CD14-positive monocyte (primary cell): ENCODE measurements around the gene MYO1D. TPM values are rescaled to one million over a fixed set of nuclear protein-coding genes. Genes with fewer than 3 reads are reported as not detected.

Experiments
- DNase-seq, 3 donors: peaks; one replicate each; pipeline ENCODE4 v3.0.0-alpha.2; 2011 to 2022
- H2AFZ ChIP-seq: 2 replicates; pipeline ENCODE4 v1.6.0; 2012; ENCODE audit warnings: mild to moderate bottlenecking, low read depth, low read length, inconsistent platforms; ENCODE audit not compliant: insufficient read depth, poor library complexity, severe bottlenecking
- H3K27ac ChIP-seq, 2 donors: 1 replicate in 1 of 2; 2 replicates in 1 of 2; pipeline ENCODE4 v1.5.1; 2012 to 2013; ENCODE audit warnings: low read length in 2 of 2, control low read depth in 1 of 2, inconsistent platforms in 1 of 2, low read depth in 1 of 2, mild to moderate bottlenecking in 1 of 2
- H3K27me3 ChIP-seq, 2 donors: one replicate each; pipeline versions ENCODE4 v1.6.0 to v1.6.1; 2011 to 2013; ENCODE audit warnings: low read length in 2 of 2; ENCODE audit not compliant: control insufficient read depth in 2 of 2, insufficient read depth in 2 of 2
- H3K36me3 ChIP-seq, 2 donors: replicated peaks in 1 of 2; 1 replicate in 1 of 2; 2 replicates in 1 of 2; pipeline versions ENCODE4 v1.5.1 to v1.6.1; 2012 to 2013; ENCODE audit warnings: low read length in 2 of 2, control low read depth in 1 of 2, inconsistent platforms in 1 of 2, mild to moderate bottlenecking in 1 of 2; ENCODE audit not compliant: insufficient read depth in 2 of 2, control insufficient read depth in 1 of 2
- H3K4me1 ChIP-seq, 2 donors: 1 replicate in 1 of 2; 2 replicates in 1 of 2; pipeline versions ENCODE4 v1.5.1 to v1.6.1; 2012 to 2013; ENCODE audit warnings: low read length in 2 of 2, control low read depth in 1 of 2, inconsistent platforms in 1 of 2, mild to moderate bottlenecking in 1 of 2, moderate library complexity in 1 of 2; ENCODE audit not compliant: insufficient read depth in 2 of 2, control insufficient read depth in 1 of 2
- H3K4me2 ChIP-seq: replicated peaks from 2 replicates; pipeline ENCODE3; 2012; ENCODE audit warnings: low read length, moderate library complexity, mild to moderate bottlenecking; ENCODE audit not compliant: poor library complexity, severe bottlenecking; ENCODE audit errors: extremely low read depth
- H3K4me3 ChIP-seq, 3 experiments: fragments of 200-600 bp in 1 of 3; sonication (generic) in 1 of 3; replicated peaks in 1 of 3; 1 replicate in 2 of 3; 2 replicates in 1 of 3; pipeline ENCODE4 v1.5.1; 2011 to 2013; ENCODE audit warnings: low read length in 3 of 3, mild to moderate bottlenecking in 3 of 3, control low read depth in 2 of 3, low read depth in 2 of 3, inconsistent platforms in 1 of 3, moderate library complexity in 1 of 3
- H3K79me2 ChIP-seq: 2 replicates; pipeline ENCODE4 v1.6.0; 2012; ENCODE audit warnings: mild to moderate bottlenecking, control low read depth, inconsistent platforms, low read length, moderate library complexity; ENCODE audit not compliant: insufficient read depth
- H3K9ac ChIP-seq: 2 replicates; pipeline ENCODE4 v1.6.0; 2017; ENCODE audit warnings: low read length, mild to moderate bottlenecking; ENCODE audit not compliant: insufficient read depth, poor library complexity, severe bottlenecking
- H3K9me3 ChIP-seq, 2 donors: replicated peaks in 1 of 2; 1 replicate in 1 of 2; 2 replicates in 1 of 2; pipeline versions ENCODE4 v1.5.1 to v1.6.1; 2012 to 2013; ENCODE audit warnings: low read length in 2 of 2, control low read depth in 1 of 2; ENCODE audit not compliant: control insufficient read depth in 1 of 2, insufficient read depth in 1 of 2
- H4K20me1 ChIP-seq: 2 replicates; pipeline ENCODE4 v1.6.0; 2012; ENCODE audit warnings: mild to moderate bottlenecking, low read length, control low read depth, moderate library complexity; ENCODE audit not compliant: insufficient read depth
- H3K27ac Mint-ChIP-seq, 7 donors: one replicate each; pipeline ENCODE4 v1.8.0; 2020; ENCODE audit warnings: mild to moderate bottlenecking in 7 of 7, mixed read lengths in 7 of 7, moderate library complexity in 6 of 7, inconsistent platforms in 2 of 7
- H3K27me3 Mint-ChIP-seq, 3 donors: one replicate each; pipeline ENCODE4 v1.8.0; 2021 to 2022; ENCODE audit warnings: low read depth in 3 of 3, mild to moderate bottlenecking in 3 of 3, mixed read lengths in 3 of 3, moderate library complexity in 3 of 3, inconsistent platforms in 1 of 3
- H3K36me3 Mint-ChIP-seq, 2 donors: one replicate each; pipeline ENCODE4 v1.8.0; 2020; ENCODE audit warnings: mixed read lengths in 2 of 2, inconsistent platforms in 1 of 2, mild to moderate bottlenecking in 1 of 2
- H3K4me1 Mint-ChIP-seq: one replicate; pipeline ENCODE4 v1.8.0; 2020; ENCODE audit warnings: mild to moderate bottlenecking, mixed read lengths
- H3K4me3 Mint-ChIP-seq, 2 donors: one replicate each; pipeline ENCODE4 v1.8.0; 2020; ENCODE audit warnings: mild to moderate bottlenecking in 2 of 2, mixed read lengths in 2 of 2, moderate library complexity in 1 of 2
- H3K9me3 Mint-ChIP-seq, 7 donors: one replicate each; pipeline ENCODE4 v1.8.0; 2020 to 2022; ENCODE audit warnings: mixed read lengths in 7 of 7, mild to moderate bottlenecking in 6 of 7, moderate library complexity in 6 of 7, inconsistent platforms in 2 of 7
- WGBS: methylation state at CpG from one replicate; pipeline ENCODE4 v1.1.5; 2013; ENCODE audit warnings: missing lambda C conversion rate; ENCODE audit not compliant: insufficient coverage; 5-methylcytosine and 5-hydroxymethylcytosine counted together
- intact Hi-C, 2 donors: fragments of 100-400 bp; cut with micrococcal nuclease; formaldehyde crosslinking; loops; one replicate each; pipeline versions ENCODE4 v1.15.0 to v1.15.1; 2023
- polyA plus RNA-seq, 3 donors: library from polyadenylated mRNA; depleted of rRNA in 1 of 3; unstranded in 2 of 3; stranded (reverse) in 1 of 3; fragments of 300-500 nt in 2 of 3; fragments of >200 nt in 1 of 3; fragmentation: Illumina TruSeq in 2 of 3; gene quantifications; 1 replicate in 2 of 3; 2 replicates in 1 of 3; pipeline ENCODE4 v1.2.3, GENCODE V29; 2012 to 2021
- TF ChIP-seq, protein P1 (sequence below): fragments of 200-600 bp; IDR thresholded peaks from one replicate; pipeline ENCODE4 v1.8.0; 2022; ENCODE audit warnings: antibody characterized with exemption, mild to moderate bottlenecking

MYO1D gene
- polyA plus RNA-seq, 3 donors = 0.22 to 0.39 (median 0.26) TPM

DNA sequence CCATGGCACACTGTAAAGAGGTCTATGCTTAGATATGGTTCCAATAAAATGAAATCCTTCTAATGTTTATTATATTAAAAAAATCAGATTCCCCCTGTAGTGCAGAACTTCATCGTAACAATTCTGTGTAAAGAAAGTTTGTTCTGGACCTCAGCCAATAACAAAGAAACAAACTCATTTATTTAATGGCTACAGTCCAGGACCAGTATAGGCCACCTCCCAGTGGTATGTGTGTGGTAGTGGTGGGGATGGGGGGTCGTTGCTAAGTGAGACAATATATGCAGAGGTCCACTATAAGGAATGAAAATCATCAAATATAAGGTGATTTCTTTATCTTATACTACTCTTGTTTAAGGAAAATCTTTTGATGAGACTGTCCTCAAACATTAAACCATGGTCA, 253.7 kb downstream of the MYO1D start:
- Mint-ChIP-seq H3K36me3 (no peaks in the 10 kb centered on the region), H3K27ac (no peak overlapping the region), H3K4me1 (no peaks in the 10 kb centered on the region), H3K27me3 (peaks cover 0 to 5% (median 0%) of the 10 kb centered on the region in 3 donors), H3K9me3 (no peaks in the 10 kb centered on the region), H3K4me3 (no peak overlapping the region)
- TF ChIP-seq, protein P1, sequence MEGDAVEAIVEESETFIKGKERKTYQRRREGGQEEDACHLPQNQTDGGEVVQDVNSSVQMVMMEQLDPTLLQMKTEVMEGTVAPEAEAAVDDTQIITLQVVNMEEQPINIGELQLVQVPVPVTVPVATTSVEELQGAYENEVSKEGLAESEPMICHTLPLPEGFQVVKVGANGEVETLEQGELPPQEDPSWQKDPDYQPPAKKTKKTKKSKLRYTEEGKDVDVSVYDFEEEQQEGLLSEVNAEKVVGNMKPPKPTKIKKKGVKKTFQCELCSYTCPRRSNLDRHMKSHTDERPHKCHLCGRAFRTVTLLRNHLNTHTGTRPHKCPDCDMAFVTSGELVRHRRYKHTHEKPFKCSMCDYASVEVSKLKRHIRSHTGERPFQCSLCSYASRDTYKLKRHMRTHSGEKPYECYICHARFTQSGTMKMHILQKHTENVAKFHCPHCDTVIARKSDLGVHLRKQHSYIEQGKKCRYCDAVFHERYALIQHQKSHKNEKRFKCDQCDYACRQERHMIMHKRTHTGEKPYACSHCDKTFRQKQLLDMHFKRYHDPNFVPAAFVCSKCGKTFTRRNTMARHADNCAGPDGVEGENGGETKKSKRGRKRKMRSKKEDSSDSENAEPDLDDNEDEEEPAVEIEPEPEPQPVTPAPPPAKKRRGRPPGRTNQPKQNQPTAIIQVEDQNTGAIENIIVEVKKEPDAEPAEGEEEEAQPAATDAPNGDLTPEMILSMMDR = no peak
- Histone ChIP-seq H3K79me2 (no peaks in the 10 kb centered on the region), H3K27me3 (no peaks in the 10 kb centered on the region), H3K4me2 (no peak overlapping the region), H3K36me3 (no peaks in the 10 kb centered on the region), H2AFZ (no peak overlapping the region), H3K4me3 (no peak overlapping the region), H3K9me3 (no peaks in the 10 kb centered on the region), H3K4me1 (no peaks in the 10 kb centered on the region), H3K27ac (no peak overlapping the region), H3K9ac (no peak overlapping the region), H4K20me1 (no peaks in the 10 kb centered on the region)
- no peak for DNase-seq
- WGBS = no CpG with 5 or more reads among the region's 2 CpGs
- intact Hi-C loops = no loop called here

DNA sequence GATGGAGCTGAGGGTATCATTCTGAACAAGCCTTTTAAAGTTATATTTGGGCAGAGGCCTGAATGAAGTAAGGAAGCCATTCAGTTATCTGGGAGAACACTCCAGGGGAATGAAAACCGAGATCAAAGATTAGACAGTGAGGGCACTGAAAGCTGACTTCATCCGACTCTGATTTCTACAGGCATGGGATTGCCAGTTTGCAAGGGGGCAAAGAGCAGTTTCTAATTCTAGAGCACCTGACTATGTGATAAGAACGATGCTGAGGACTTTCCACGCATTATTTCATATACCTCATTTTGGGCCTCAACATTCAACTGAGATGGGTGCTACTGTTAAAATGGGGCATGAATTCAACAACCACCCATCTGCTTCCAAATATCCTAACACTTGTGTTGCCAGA, 254.4 kb downstream of the MYO1D start:
- Histone ChIP-seq H3K9me3 (no peaks in the 10 kb centered on the region), H3K4me3 (no peak overlapping the region), H3K4me1 (no peaks in the 10 kb centered on the region), H4K20me1 (no peaks in the 10 kb centered on the region), H3K36me3 (no peaks in the 10 kb centered on the region), H3K4me2 (no peak overlapping the region), H3K27ac (no peak overlapping the region), H3K27me3 (no peaks in the 10 kb centered on the region), H3K79me2 (no peaks in the 10 kb centered on the region), H2AFZ (no peak overlapping the region), H3K9ac (no peak overlapping the region)
- Mint-ChIP-seq H3K4me1 (no peaks in the 10 kb centered on the region), H3K27me3 (peaks cover 0 to 5% (median 0%) of the 10 kb centered on the region in 3 donors), H3K4me3 (no peak overlapping the region), H3K27ac (no peak overlapping the region), H3K9me3 (no peaks in the 10 kb centered on the region), H3K36me3 (no peaks in the 10 kb centered on the region)
- 94% methylated on average over 2 of the region's 4 CpGs for WGBS
- TF ChIP-seq, protein P1 = no peak
- intact Hi-C loops = no loop called here
- no peak for DNase-seq
